ENCODE data around the gene ANGPTL7. TPM values are rescaled to one million over a fixed set of nuclear protein-coding genes. Genes with fewer than 3 reads are reported as not detected.

The ANGPTL7 gene
- total RNA-seq, 1 experiment from 2014 or later = not detected

- TF ChIP-seq ZMAT4 (CRISPR knock-in tag; IDR thresholded peaks at IDR 0.05) (no peak), PRDM15 (CRISPR knock-in tag; IDR thresholded peaks at IDR 0.05) (no peak), MLX (CRISPR knock-in tag; IDR thresholded peaks at IDR 0.05) (no peak), E2F5 (CRISPR knock-in tag; IDR thresholded peaks at IDR 0.05) (no peak)
These were observed 1.7 kb upstream of the ANGPTL7 start (continued) for GRCh38 chr1:11187494-11187893.

- ChIA-PET POLR2A (interaction anchor here (0.6 kb wide), 1 partner anchor 67 kb away, joined by 7 read pairs; no protein-coding TSS in a partner anchor), CTCF (interaction anchor here (0.8 to 1.0 kb wide), 2 partner anchors 75 to 150 kb away, joined by 3 read pairs; no protein-coding TSS in a partner anchor)
- Mint-ChIP-seq H3K27ac (no peak overlapping the region), H3K9me3 (no peaks in the 10 kb centered on the region), H3K36me3 (peaks cover 15% of the 10 kb centered on the region), H3K4me3 (no peak overlapping the region), H3K27me3 (ENCODE audit: low read depth) (no peaks in the 10 kb centered on the region), H3K4me1 (no peaks in the 10 kb centered on the region)
- TF ChIP-seq CDX4 (CRISPR knock-in tag; IDR thresholded peaks at IDR 0.05; ENCODE audit: borderline replicate concordance) (no peak), RELA (CRISPR knock-in tag; IDR thresholded peaks at IDR 0.05; ENCODE audit: borderline replicate concordance) (no peak), NR2C2 (CRISPR knock-in tag; IDR thresholded peaks at IDR 0.05) (no peak), ZNF512 (CRISPR knock-in tag; IDR thresholded peaks at IDR 0.05; ENCODE audit: borderline replicate concordance) (no peak), TP53 (CRISPR knock-in tag; IDR thresholded peaks at IDR 0.05) (no peak), E2F5 (CRISPR knock-in tag; IDR thresholded peaks at IDR 0.05) (no peak), ZNF317 (CRISPR knock-in tag; IDR thresholded peaks at IDR 0.05; ENCODE audit: borderline replicate concordance, low read depth) (no peak), USF2 (CRISPR knock-in tag; IDR thresholded peaks at IDR 0.05) (no peak), AFF4 (CRISPR knock-in tag; IDR thresholded peaks at IDR 0.05; ENCODE audit: borderline replicate concordance) (no peak), SOX15 (CRISPR knock-in tag; IDR thresholded peaks at IDR 0.05) (no peak), OVOL2 (CRISPR knock-in tag; IDR thresholded peaks at IDR 0.05; ENCODE audit: borderline replicate concordance) (no peak), MLX (CRISPR knock-in tag; IDR thresholded peaks at IDR 0.05) (no peak), ESRRA (CRISPR knock-in tag; IDR thresholded peaks at IDR 0.05; ENCODE audit: borderline replicate concordance) (no peak), CREM (CRISPR knock-in tag; IDR thresholded peaks at IDR 0.05) (no peak), ZNF423 (CRISPR knock-in tag; IDR thresholded peaks at IDR 0.05) (no peak), FOXJ3 (CRISPR knock-in tag; IDR thresholded peaks at IDR 0.05; ENCODE audit: borderline replicate concordance) (no peak), NFE2L1 (CRISPR knock-in tag; IDR thresholded peaks at IDR 0.05) (no peak), JUN (CRISPR knock-in tag; IDR thresholded peaks at IDR 0.05) (no peak)
- DNase-seq (ENCODE audit: low spot score) (no peak), ATAC-seq (no peak)
These were observed 1.2 kb upstream of the ANGPTL7 start for GRCh38 chr1:11187931-11188330.

Data from WTC11 (cell line).